Measurements from ENCODE around the gene MED25.

- TF ChIP-seq, protein P1, sequence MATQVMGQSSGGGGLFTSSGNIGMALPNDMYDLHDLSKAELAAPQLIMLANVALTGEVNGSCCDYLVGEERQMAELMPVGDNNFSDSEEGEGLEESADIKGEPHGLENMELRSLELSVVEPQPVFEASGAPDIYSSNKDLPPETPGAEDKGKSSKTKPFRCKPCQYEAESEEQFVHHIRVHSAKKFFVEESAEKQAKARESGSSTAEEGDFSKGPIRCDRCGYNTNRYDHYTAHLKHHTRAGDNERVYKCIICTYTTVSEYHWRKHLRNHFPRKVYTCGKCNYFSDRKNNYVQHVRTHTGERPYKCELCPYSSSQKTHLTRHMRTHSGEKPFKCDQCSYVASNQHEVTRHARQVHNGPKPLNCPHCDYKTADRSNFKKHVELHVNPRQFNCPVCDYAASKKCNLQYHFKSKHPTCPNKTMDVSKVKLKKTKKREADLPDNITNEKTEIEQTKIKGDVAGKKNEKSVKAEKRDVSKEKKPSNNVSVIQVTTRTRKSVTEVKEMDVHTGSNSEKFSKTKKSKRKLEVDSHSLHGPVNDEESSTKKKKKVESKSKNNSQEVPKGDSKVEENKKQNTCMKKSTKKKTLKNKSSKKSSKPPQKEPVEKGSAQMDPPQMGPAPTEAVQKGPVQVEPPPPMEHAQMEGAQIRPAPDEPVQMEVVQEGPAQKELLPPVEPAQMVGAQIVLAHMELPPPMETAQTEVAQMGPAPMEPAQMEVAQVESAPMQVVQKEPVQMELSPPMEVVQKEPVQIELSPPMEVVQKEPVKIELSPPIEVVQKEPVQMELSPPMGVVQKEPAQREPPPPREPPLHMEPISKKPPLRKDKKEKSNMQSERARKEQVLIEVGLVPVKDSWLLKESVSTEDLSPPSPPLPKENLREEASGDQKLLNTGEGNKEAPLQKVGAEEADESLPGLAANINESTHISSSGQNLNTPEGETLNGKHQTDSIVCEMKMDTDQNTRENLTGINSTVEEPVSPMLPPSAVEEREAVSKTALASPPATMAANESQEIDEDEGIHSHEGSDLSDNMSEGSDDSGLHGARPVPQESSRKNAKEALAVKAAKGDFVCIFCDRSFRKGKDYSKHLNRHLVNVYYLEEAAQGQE (IDR thresholded peaks at IDR 0.05; ENCODE audit: low read depth): no peak
- TF ChIP-seq CEBPB (IDR thresholded peaks at IDR 0.05): no peak
- TF ChIP-seq ZBTB7A (IDR thresholded peaks at IDR 0.05; ENCODE audit: low read depth): no peak
- no peak for TF ChIP-seq NFIC (IDR thresholded peaks at IDR 0.05)
- TF ChIP-seq, protein P2, sequence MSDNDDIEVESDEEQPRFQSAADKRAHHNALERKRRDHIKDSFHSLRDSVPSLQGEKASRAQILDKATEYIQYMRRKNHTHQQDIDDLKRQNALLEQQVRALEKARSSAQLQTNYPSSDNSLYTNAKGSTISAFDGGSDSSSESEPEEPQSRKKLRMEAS (IDR thresholded peaks at IDR 0.05): no peak
Observed at GRCh38 chr19:49806620-49806959, 11.5 kb upstream of the MED25 start.

Data from Ishikawa (cell line).